Measurements from ENCODE around the gene KIRREL2. TPM values are rescaled to one million over a fixed set of nuclear protein-coding genes. Genes with fewer than 3 reads are reported as not detected.

The KIRREL2 gene
- total RNA-seq, 1 experiment from 2014 or later, result not detected

Other genes with a start within 250 kb of the KIRREL2 start
- gene HAUS5, start 244.2 kb upstream of the KIRREL2 start, total RNA-seq (2014; rRNA removed; shearing (Covaris generic)), result 9.7 and 9.8 TPM in 2 replicates
- 90.8 and 103 TPM in 2 replicates for gene RBM42, start 227.9 kb upstream of the KIRREL2 start, total RNA-seq (2014; rRNA removed; shearing (Covaris generic))
- gene ETV2, start 215.2 kb upstream of the KIRREL2 start, total RNA-seq (2014; rRNA removed; shearing (Covaris generic)), result 0.39 and 1.1 TPM in 2 replicates
- 619 and 745 TPM in 2 replicates for gene COX6B1, start 208.6 kb upstream of the KIRREL2 start, total RNA-seq (2014; rRNA removed; shearing (Covaris generic))
- gene UPK1A, start 190.4 kb upstream of the KIRREL2 start, total RNA-seq (2014; rRNA removed; shearing (Covaris generic)), result 0.29 TPM in 1 of 2 replicates, not detected in the other
- not detected in 2 replicates for gene ZBTB32, start 152.4 kb upstream of the KIRREL2 start, total RNA-seq (2014; rRNA removed; shearing (Covaris generic))
- gene KMT2B, start 138.9 kb upstream of the KIRREL2 start, total RNA-seq (2014; rRNA removed; shearing (Covaris generic)), result 6.8 and 7.4 TPM in 2 replicates
- 4.2 and 6.8 TPM in 2 replicates for gene IGFLR1, start 114.5 kb upstream of the KIRREL2 start, total RNA-seq (2014; rRNA removed; shearing (Covaris generic))
- 9.4 and 20.5 TPM in 2 replicates for gene U2AF1L4, start 111.5 kb upstream of the KIRREL2 start, total RNA-seq (2014; rRNA removed; shearing (Covaris generic))
- 130 and 159 TPM in 2 replicates for gene PSENEN, start 111.3 kb upstream of the KIRREL2 start, total RNA-seq (2014; rRNA removed; shearing (Covaris generic))
- gene LIN37, start 108.3 kb upstream of the KIRREL2 start, total RNA-seq (2014; rRNA removed; shearing (Covaris generic)), result 22.0 and 22.3 TPM in 2 replicates
- gene HSPB6, start 99.9 kb upstream of the KIRREL2 start, total RNA-seq (2014; rRNA removed; shearing (Covaris generic)), result 0.10 TPM in 1 of 2 replicates, not detected in the other
- gene PROSER3, start 98.7 kb upstream of the KIRREL2 start, total RNA-seq (2014; rRNA removed; shearing (Covaris generic)), result 8.4 and 10.7 TPM in 2 replicates
- gene ARHGAP33, start 81.3 kb upstream of the KIRREL2 start, total RNA-seq (2014; rRNA removed; shearing (Covaris generic)), result 2.3 and 5.0 TPM in 2 replicates
- not detected in 2 replicates for gene PRODH2, start 44.1 kb upstream of the KIRREL2 start, total RNA-seq (2014; rRNA removed; shearing (Covaris generic))
- not detected in 2 replicates for gene NPHS1, start 4.4 kb upstream of the KIRREL2 start, total RNA-seq (2014; rRNA removed; shearing (Covaris generic))
- 15.3 and 18.9 TPM in 2 replicates for gene APLP1, start 11.7 kb downstream of the KIRREL2 start, total RNA-seq (2014; rRNA removed; shearing (Covaris generic))
- 3.7 and 7.1 TPM in 2 replicates for gene NFKBID, start 43.6 kb downstream of the KIRREL2 start, total RNA-seq (2014; rRNA removed; shearing (Covaris generic))
- gene HCST, start 45.6 kb downstream of the KIRREL2 start, total RNA-seq (2014; rRNA removed; shearing (Covaris generic)), result 1.9 TPM in 1 of 2 replicates, not detected in the other
- gene TYROBP, start 51.4 kb downstream of the KIRREL2 start, total RNA-seq (2014; rRNA removed; shearing (Covaris generic)), result not detected in 2 replicates
- gene LRFN3, start 79.5 kb downstream of the KIRREL2 start, total RNA-seq (2014; rRNA removed; shearing (Covaris generic)), result 4.2 and 5.5 TPM in 2 replicates
- 25.8 and 34.0 TPM in 2 replicates for gene SDHAF1, start 138.3 kb downstream of the KIRREL2 start, total RNA-seq (2014; rRNA removed; shearing (Covaris generic))
- not detected in 2 replicates for gene SYNE4, start 151.9 kb downstream of the KIRREL2 start, total RNA-seq (2014; rRNA removed; shearing (Covaris generic))
- gene ALKBH6, start 157.3 kb downstream of the KIRREL2 start, total RNA-seq (2014; rRNA removed; shearing (Covaris generic)), result 34.1 and 39.8 TPM in 2 replicates
- gene CLIP3, start 176.0 kb downstream of the KIRREL2 start, total RNA-seq (2014; rRNA removed; shearing (Covaris generic)), result 1.7 and 2.0 TPM in 2 replicates
- gene THAP8, start 197.4 kb downstream of the KIRREL2 start, total RNA-seq (2014; rRNA removed; shearing (Covaris generic)), result 5.4 and 5.9 TPM in 2 replicates
- gene WDR62, start 198.0 kb downstream of the KIRREL2 start, total RNA-seq (2014; rRNA removed; shearing (Covaris generic)), result 16.1 and 17.0 TPM in 2 replicates